HepG2 (cell line): Measurements from ENCODE around the gene SPOP. TPM values are rescaled to one million over a fixed set of nuclear protein-coding genes. Genes with fewer than 3 reads are reported as not detected.

Experiments used
- ATF3 ChIP-seq: sonication (generic); formaldehyde crosslinking; IDR thresholded peaks from 2 replicates; pipeline ENCODE4 v1.4.0; 2020; ENCODE audit warnings: missing genetic modification reagents
- ATRX ChIP-seq: sonication (generic); formaldehyde crosslinking; IDR thresholded peaks from 2 replicates; pipeline ENCODE4 v1.4.0; 2020; ENCODE audit warnings: missing genetic modification reagents, borderline replicate concordance
- CENPBD1 ChIP-seq: sonication (generic); formaldehyde crosslinking; IDR thresholded peaks from 2 replicates; pipeline ENCODE4 v1.8.0; 2022; ENCODE audit warnings: missing genetic modification reagents, low read depth, mild to moderate bottlenecking, borderline replicate concordance
- GATA4 ChIP-seq: sonication (generic); IDR thresholded peaks from 2 replicates; pipeline ENCODE4 v1.6.1; 2016; ENCODE audit warnings: antibody characterized with exemption, low read depth, borderline replicate concordance
- NCOA1 ChIP-seq: sonication (generic); formaldehyde crosslinking; IDR thresholded peaks from 2 replicates; pipeline ENCODE4 v1.9.0; 2021; ENCODE audit warnings: missing genetic modification reagents
- NCOA2 ChIP-seq: sonication (generic); formaldehyde crosslinking; IDR thresholded peaks from 2 replicates; pipeline ENCODE4 v1.8.0; 2022; ENCODE audit warnings: inconsistent platforms
- NR2F1 ChIP-seq, 2 experiments: fragments of 450-650 bp in 1 of 2; formaldehyde crosslinking in 1 of 2; IDR thresholded peaks; 2 replicates each; pipeline versions ENCODE4 v1.5.0 to v1.6.1; 2016 to 2020; ENCODE audit warnings: mild to moderate bottlenecking in 1 of 2, missing compliant biosample characterization in 1 of 2, missing genetic modification reagents in 1 of 2, moderate library complexity in 1 of 2
- PPARG ChIP-seq: conservative IDR thresholded peaks from 2 replicates; pipeline ENCODE4 v1.6.1; 2016; ENCODE audit warnings: missing biosample characterization, missing genetic modification reagents
- RFX1 ChIP-seq: fragments of 450-650 bp; IDR thresholded peaks from 2 replicates; pipeline ENCODE4 v1.6.1; 2017
- SMARCE1 ChIP-seq: fragments of 450-650 bp; IDR thresholded peaks from 2 replicates; pipeline ENCODE4 v1.6.1; 2017; ENCODE audit warnings: borderline replicate concordance
- SMYD3 ChIP-seq: sonication (generic); formaldehyde crosslinking; IDR thresholded peaks from 2 replicates; pipeline ENCODE4 v1.8.1; 2023; ENCODE audit warnings: mild to moderate bottlenecking, missing genetic modification reagents
- SP2 ChIP-seq: sonication (generic); formaldehyde crosslinking; IDR thresholded peaks from 2 replicates; pipeline ENCODE4 v1.5.1; 2020; ENCODE audit warnings: mild to moderate bottlenecking, missing genetic modification reagents
- SRSF1 ChIP-seq: fragments of 200-400 bp; formaldehyde crosslinking; optimal IDR thresholded peaks from 2 replicates; pipeline ENCODE3; 2017; ENCODE audit warnings: mild to moderate bottlenecking, low read depth, low read length, moderate library complexity
- ZBTB8A ChIP-seq: sonication (generic); formaldehyde crosslinking; IDR thresholded peaks from 2 replicates; pipeline ENCODE4 v1.4.0; 2020; ENCODE audit warnings: mild to moderate bottlenecking, low read depth, missing genetic modification reagents, borderline replicate concordance
- ZKSCAN5 ChIP-seq: sonication (generic); formaldehyde crosslinking; IDR thresholded peaks from 2 replicates; pipeline ENCODE4 v1.5.1; 2020; ENCODE audit warnings: mild to moderate bottlenecking, missing genetic modification reagents
- ZNF20 ChIP-seq: sonication (generic); formaldehyde crosslinking; IDR thresholded peaks from 2 replicates; pipeline ENCODE4 v1.4.0; 2020; ENCODE audit warnings: mild to moderate bottlenecking, moderate library complexity, missing genetic modification reagents
- ZNF256 ChIP-seq: sonication (generic); formaldehyde crosslinking; conservative IDR thresholded peaks from 2 replicates; pipeline ENCODE4 v1.4.0; 2020; ENCODE audit warnings: missing genetic modification reagents
- ZNF652 ChIP-seq: IDR thresholded peaks from 2 replicates; pipeline ENCODE4 v1.6.1; 2016; ENCODE audit warnings: low read depth, borderline replicate concordance
- ZNF7 ChIP-seq: IDR thresholded peaks from 2 replicates; pipeline ENCODE4 v1.6.1; 2016; ENCODE audit warnings: missing biosample characterization, missing genetic modification reagents
- ZNF75D ChIP-seq: sonication (generic); formaldehyde crosslinking; IDR thresholded peaks from 2 replicates; pipeline ENCODE4 v1.8.1; 2023; ENCODE audit warnings: missing genetic modification reagents, mild to moderate bottlenecking, borderline replicate concordance
- ZNF780A ChIP-seq: sonication (generic); formaldehyde crosslinking; IDR thresholded peaks from 2 replicates; pipeline ENCODE4 v1.8.0; 2022; ENCODE audit warnings: mild to moderate bottlenecking, missing genetic modification reagents, moderate library complexity
- polyA plus RNA-seq, 8 experiments: library from polyadenylated mRNA; depleted of rRNA in 3 of 8; stranded (reverse) in 7 of 8; unstranded in 1 of 8; fragments of >200 nt; fragmentation: Illumina TruSeq in 4 of 8; extraction: Trizol in 4 of 8; gene quantifications; 2 replicates each; pipeline versions ENCODE4 v1.2.1 to v1.2.3, GENCODE V29; 2011 to 2016; ENCODE audit warnings: low read depth in 4 of 8, missing spikeins in 1 of 8, mixed read lengths in 1 of 8; ENCODE audit not compliant: insufficient read depth in 1 of 8
- total RNA-seq, 5 experiments: library from RNA; depleted of rRNA; stranded (reverse); fragments of >200 nt; fragmentation: Illumina TruSeq; extraction: Trizol; gene quantifications; 2 replicates each; pipeline ENCODE4 v1.2.3, GENCODE V29; 2016; ENCODE audit warnings: low read depth in 1 of 5
- TF ChIP-seq, protein P1 (sequence below): sonication (generic); formaldehyde crosslinking; IDR thresholded peaks from 2 replicates; pipeline ENCODE4 v1.9.0; 2022; ENCODE audit warnings: missing genetic modification reagents, mild to moderate bottlenecking, borderline replicate concordance
- TF ChIP-seq, protein P2 (sequence below): sonication (generic); formaldehyde crosslinking; IDR thresholded peaks from 2 replicates; pipeline ENCODE4 v1.8.1; 2023; ENCODE audit warnings: missing genetic modification reagents, mild to moderate bottlenecking, borderline replicate concordance
- TF ChIP-seq, protein P3 (sequence below): sonication (generic); formaldehyde crosslinking; IDR thresholded peaks from 2 replicates; pipeline ENCODE4 v1.4.0; 2020; ENCODE audit warnings: missing genetic modification reagents

Gene SPOP
- total and polyA plus RNA-seq, 2 of the 13 experiments (the other 11 are each of a cell fraction or from before 2014, with no cell fraction given) = 52.8 to 60.8 TPM

DNA sequence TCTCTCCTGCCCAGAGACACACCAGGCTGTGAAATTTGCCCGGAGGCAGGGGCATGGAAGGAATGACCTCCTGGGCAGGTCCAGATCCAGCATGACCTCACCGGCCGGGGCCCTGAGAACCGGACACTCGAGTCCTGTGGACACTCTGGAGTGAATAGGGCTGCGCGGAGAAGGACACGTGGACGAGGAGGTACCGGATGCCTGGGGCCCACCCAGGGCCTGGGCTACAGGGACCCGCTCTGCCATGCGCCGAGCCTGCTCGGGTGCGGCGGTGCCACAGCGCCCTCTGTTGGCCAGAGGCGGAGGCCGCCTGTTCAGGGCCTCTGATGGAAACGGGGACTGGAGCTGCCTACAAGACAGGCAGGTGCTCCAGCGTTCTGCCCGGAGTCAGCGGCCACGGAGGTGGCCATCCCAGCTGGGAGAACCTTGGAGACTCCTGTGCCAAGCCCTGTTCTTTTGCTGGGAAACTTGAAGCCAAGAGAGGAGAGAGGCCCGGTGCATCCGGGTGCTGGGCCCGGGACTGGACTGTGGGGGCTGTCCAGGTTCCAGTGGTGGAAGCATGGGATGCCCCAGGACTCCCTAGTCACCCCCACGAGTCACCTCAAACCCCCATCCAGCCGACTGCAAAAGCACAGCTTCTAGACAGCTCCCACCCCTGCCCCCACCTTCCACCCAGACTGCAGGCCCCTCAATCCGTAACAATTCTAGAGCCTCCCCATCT lies 121.5 kb downstream of the SPOP start (continued):
- TF ChIP-seq, protein P1, sequence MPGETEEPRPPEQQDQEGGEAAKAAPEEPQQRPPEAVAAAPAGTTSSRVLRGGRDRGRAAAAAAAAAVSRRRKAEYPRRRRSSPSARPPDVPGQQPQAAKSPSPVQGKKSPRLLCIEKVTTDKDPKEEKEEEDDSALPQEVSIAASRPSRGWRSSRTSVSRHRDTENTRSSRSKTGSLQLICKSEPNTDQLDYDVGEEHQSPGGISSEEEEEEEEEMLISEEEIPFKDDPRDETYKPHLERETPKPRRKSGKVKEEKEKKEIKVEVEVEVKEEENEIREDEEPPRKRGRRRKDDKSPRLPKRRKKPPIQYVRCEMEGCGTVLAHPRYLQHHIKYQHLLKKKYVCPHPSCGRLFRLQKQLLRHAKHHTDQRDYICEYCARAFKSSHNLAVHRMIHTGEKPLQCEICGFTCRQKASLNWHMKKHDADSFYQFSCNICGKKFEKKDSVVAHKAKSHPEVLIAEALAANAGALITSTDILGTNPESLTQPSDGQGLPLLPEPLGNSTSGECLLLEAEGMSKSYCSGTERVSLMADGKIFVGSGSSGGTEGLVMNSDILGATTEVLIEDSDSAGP = peak; percentile 87
- TF ChIP-seq SMARCE1 (no peak), CENPBD1 (CRISPR knock-in tag) (no peak), RFX1 (no peak), ZNF75D (CRISPR knock-in tag) (0 out of 2 replicates have a peak, but pooled peaks have one; percentile 15), NCOA2 (0 out of 2 replicates have a peak, but pooled peaks have one; percentile 22), ZNF7 (CRISPR knock-in tag) (no peak), ZNF780A (CRISPR knock-in tag) (no peak), NR2F1 (CRISPR knock-in tag; IDR thresholded peaks at IDR 0.05) (peak; percentile 49 to 63; a peak in 2 of 4 replicates), ZNF652 (CRISPR knock-in tag) (peak; percentile 53; the same call in 1 of the 2 replicates), PPARG (CRISPR knock-in tag) (peak; percentile 67), ATRX (CRISPR knock-in tag) (no peak), ZBTB8A (CRISPR knock-in tag) (no peak), NCOA1 (no peak), SMYD3 (CRISPR knock-in tag) (no peak), GATA4 (no peak), ZKSCAN5 (CRISPR knock-in tag) (no peak), ZNF20 (CRISPR knock-in tag) (no peak), ATF3 (CRISPR knock-in tag) (peak; percentile 62; the same call in 1 of the 2 replicates), SRSF1 (no peak), ZNF256 (CRISPR knock-in tag) (no peak; the same call in 1 of the 2 replicates), SP2 (CRISPR knock-in tag) (0 out of 2 replicates have a peak, but pooled peaks have one; percentile 37)
- TF ChIP-seq, protein P2, sequence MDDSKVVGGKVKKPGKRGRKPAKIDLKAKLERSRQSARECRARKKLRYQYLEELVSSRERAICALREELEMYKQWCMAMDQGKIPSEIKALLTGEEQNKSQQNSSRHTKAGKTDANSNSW (CRISPR knock-in tag) = no peak
- TF ChIP-seq, protein P3, sequence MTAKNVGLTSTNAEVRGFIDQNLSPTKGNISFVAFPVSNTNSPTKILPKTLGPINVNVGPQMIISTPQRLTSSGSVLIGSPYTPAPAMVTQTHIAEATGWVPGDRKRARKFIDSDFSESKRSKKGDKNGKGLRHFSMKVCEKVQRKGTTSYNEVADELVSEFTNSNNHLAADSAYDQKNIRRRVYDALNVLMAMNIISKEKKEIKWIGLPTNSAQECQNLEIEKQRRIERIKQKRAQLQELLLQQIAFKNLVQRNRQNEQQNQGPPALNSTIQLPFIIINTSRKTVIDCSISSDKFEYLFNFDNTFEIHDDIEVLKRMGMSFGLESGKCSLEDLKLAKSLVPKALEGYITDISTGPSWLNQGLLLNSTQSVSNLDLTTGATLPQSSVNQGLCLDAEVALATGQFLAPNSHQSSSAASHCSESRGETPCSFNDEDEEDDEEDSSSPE (CRISPR knock-in tag) = no peak
